ENCODE results near the gene ABCC8. TPM values are rescaled to one million over a fixed set of nuclear protein-coding genes. Genes with fewer than 3 reads are reported as not detected.

Gene ABCC8
- total RNA-seq, 1 experiment from 2014 or later = not detected

GRCh38 chr11:17477084-17477333, 364 bp upstream of the ABCC8 start:
- H3K27me3 Mint-ChIP-seq (ENCODE audit: insufficient read depth, unreplicated experiment) = peaks cover 19% of the 10 kb centered on the region
- no peaks in the 10 kb centered on the region for H3K9me3 ChIP-seq
- ChIA-PET CTCF (no interaction called here), POLR2A (no interaction called here)
- intact Hi-C loops (cut with micrococcal nuclease; ENCODE audit: unreplicated experiment) = no loop called here
- no peak for DNase-seq
- 0 out of 2 replicates have a peak, but pooled peaks cover 3% of the 10 kb centered on the region for H3K4me1 ChIP-seq
- no peaks in the 10 kb centered on the region for H3K36me3 Mint-ChIP-seq (ENCODE audit: insufficient read depth, unreplicated experiment)
- H3K9me3 Mint-ChIP-seq (ENCODE audit: unreplicated experiment) = no peaks in the 10 kb centered on the region
- BruUV-seq (replicated peaks) = no TSS peak
- H3K27me3 ChIP-seq (replicated peaks; ENCODE audit: control insufficient read depth, insufficient read depth, low read length) = peaks cover 6% of the 10 kb centered on the region
- no peak overlapping the region for H3K4me3 ChIP-seq (ENCODE audit: low read depth, low read length)
- H3K4me3 Mint-ChIP-seq (ENCODE audit: unreplicated experiment) = peak overlapping the region; percentile 10
- no peak for TF ChIP-seq CTCF (IDR thresholded peaks at IDR 0.05; ENCODE audit: insufficient read depth in 1 of 2, low read depth in 1 of 2, low read length in 1 of 2, severe bottlenecking in 1 of 2, unreplicated experiment in 1 of 2)
- H3K36me3 ChIP-seq (ENCODE audit: control insufficient read depth, insufficient read depth, low read length) = no peaks in the 10 kb centered on the region
- H3K4me1 Mint-ChIP-seq (ENCODE audit: low read depth, unreplicated experiment) = no peaks in the 10 kb centered on the region
- H3K27ac Mint-ChIP-seq (ENCODE audit: unreplicated experiment) = no peak overlapping the region

GRCh38 chr11:17475666-17476316, 854 bp downstream of the ABCC8 start:
- no peaks in the 10 kb centered on the region for H3K4me1 Mint-ChIP-seq (ENCODE audit: low read depth, unreplicated experiment)
- H3K36me3 Mint-ChIP-seq (ENCODE audit: insufficient read depth, unreplicated experiment) = no peaks in the 10 kb centered on the region
- H3K27ac Mint-ChIP-seq (ENCODE audit: unreplicated experiment) = no peak overlapping the region

GRCh38 chr11:17473071-17473744, 3.4 kb downstream of the ABCC8 start:
- H3K4me1 ChIP-seq = 0 out of 2 replicates have a peak, but pooled peaks cover 3% of the 10 kb centered on the region
- H3K27ac Mint-ChIP-seq (ENCODE audit: unreplicated experiment) = no peak overlapping the region
- H3K27me3 Mint-ChIP-seq (ENCODE audit: insufficient read depth, unreplicated experiment) = peaks cover 26% of the 10 kb centered on the region
- intact Hi-C loops (cut with micrococcal nuclease; ENCODE audit: unreplicated experiment) = loop anchor here (1.0 kb wide), 3 partner anchors 61 to 243 kb away; no protein-coding TSS in a partner anchor
- no TSS peak for BruUV-seq (replicated peaks)
- no peaks in the 10 kb centered on the region for H3K36me3 Mint-ChIP-seq (ENCODE audit: insufficient read depth, unreplicated experiment)
- peak; percentile 78 to 96 for TF ChIP-seq CTCF (IDR thresholded peaks at IDR 0.05; ENCODE audit: insufficient read depth in 1 of 2, low read depth in 1 of 2, low read length in 1 of 2, severe bottlenecking in 1 of 2, unreplicated experiment in 1 of 2)
- peak; percentile 70 to 77 for DNase-seq
- CTCF ChIA-PET = interaction anchor here (0.6 to 1.6 kb wide), 18 partner anchors 8 to 121 kb away, joined by 3 to 26 read pairs (median 4); partner anchors contain the start of genes KCNJ11 and NCR3LG1
- H3K36me3 ChIP-seq (ENCODE audit: control insufficient read depth, insufficient read depth, low read length) = no peaks in the 10 kb centered on the region
- POLR2A ChIA-PET = no interaction called here
- no peak overlapping the region for H3K4me3 Mint-ChIP-seq (ENCODE audit: unreplicated experiment)
- no peaks in the 10 kb centered on the region for H3K4me1 Mint-ChIP-seq (ENCODE audit: low read depth, unreplicated experiment)
- H3K4me3 ChIP-seq (ENCODE audit: low read depth, low read length) = no peak overlapping the region
- H3K9me3 ChIP-seq = no peaks in the 10 kb centered on the region
- no peaks in the 10 kb centered on the region for H3K9me3 Mint-ChIP-seq (ENCODE audit: unreplicated experiment)
- peaks cover 8% of the 10 kb centered on the region for H3K27me3 ChIP-seq (replicated peaks; ENCODE audit: control insufficient read depth, insufficient read depth, low read length)

More at GRCh38 chr11:17475666-17476316, 854 bp downstream of the ABCC8 start:
- Mint-ChIP-seq H3K9me3 (ENCODE audit: unreplicated experiment) (no peaks in the 10 kb centered on the region), H3K4me3 (ENCODE audit: unreplicated experiment) (peak overlapping the region; percentile 71), H3K27me3 (ENCODE audit: insufficient read depth, unreplicated experiment) (peaks cover 24% of the 10 kb centered on the region)
- ChIA-PET CTCF (no interaction called here), POLR2A (no interaction called here)
- no peak for TF ChIP-seq CTCF (IDR thresholded peaks at IDR 0.05; ENCODE audit: insufficient read depth in 1 of 2, low read depth in 1 of 2, low read length in 1 of 2, severe bottlenecking in 1 of 2, unreplicated experiment in 1 of 2)
- H3K27me3 ChIP-seq (replicated peaks; ENCODE audit: control insufficient read depth, insufficient read depth, low read length) = peaks cover 8% of the 10 kb centered on the region
- peak overlapping the region; percentile 35 for H3K4me3 ChIP-seq (ENCODE audit: low read depth, low read length)
- no peaks in the 10 kb centered on the region for H3K9me3 ChIP-seq
- H3K36me3 ChIP-seq (ENCODE audit: control insufficient read depth, insufficient read depth, low read length) = no peaks in the 10 kb centered on the region
- H3K4me1 ChIP-seq = 0 out of 2 replicates have a peak, but pooled peaks cover 3% of the 10 kb centered on the region
- no TSS peak for BruUV-seq (replicated peaks)
- DNase-seq = no peak
- intact Hi-C loops (cut with micrococcal nuclease; ENCODE audit: unreplicated experiment) = no loop called here

All from Caco-2 (cell line).